ENCODE results near the gene MZT2B. TPM values are rescaled to one million over a fixed set of nuclear protein-coding genes. Genes with fewer than 3 reads are reported as not detected.
"Not testable (repeated sequence)": the region's sequence is repeated elsewhere in the genome, so short reads cannot be mapped to it uniquely, and the experiment has no call there.

MZT2B gene
- total RNA-seq, 1 experiment from 2014 or later = 408 TPM

GRCh38 chr2:130162486-130162885 lies 19.6 kb upstream of the MZT2B start:
- H3K27me3 ChIP-seq (replicated peaks; ENCODE audit: control insufficient read depth, insufficient read depth, low read length); DNase-seq; BruUV-seq (replicated peaks); CTCF ChIA-PET; intact Hi-C loops (cut with micrococcal nuclease; ENCODE audit: unreplicated experiment); H3K4me3 Mint-ChIP-seq (ENCODE audit: unreplicated experiment); H3K9me3 ChIP-seq; H3K36me3 ChIP-seq (ENCODE audit: control insufficient read depth, insufficient read depth, low read length); H3K4me3 ChIP-seq (ENCODE audit: low read depth, low read length); H3K27me3 Mint-ChIP-seq (ENCODE audit: insufficient read depth, unreplicated experiment); H3K27ac Mint-ChIP-seq (ENCODE audit: unreplicated experiment); H3K4me1 ChIP-seq; POLR2A ChIA-PET; H3K9me3 Mint-ChIP-seq (ENCODE audit: unreplicated experiment); H3K4me1 Mint-ChIP-seq (ENCODE audit: low read depth, unreplicated experiment): not testable (repeated sequence)
- peaks cover 84% of the 10 kb centered on the region for H3K36me3 Mint-ChIP-seq (ENCODE audit: insufficient read depth, unreplicated experiment)

- Mint-ChIP-seq H3K27ac (ENCODE audit: unreplicated experiment) (no peak overlapping the region), H3K9me3 (ENCODE audit: unreplicated experiment) (no peaks in the 10 kb centered on the region), H3K36me3 (ENCODE audit: insufficient read depth, unreplicated experiment) (peaks cover 86% of the 10 kb centered on the region), H3K27me3 (ENCODE audit: insufficient read depth, unreplicated experiment) (no peaks in the 10 kb centered on the region), H3K4me1 (ENCODE audit: low read depth, unreplicated experiment) (no peaks in the 10 kb centered on the region), H3K4me3 (ENCODE audit: unreplicated experiment) (no peak overlapping the region)
- Histone ChIP-seq H3K36me3 (ENCODE audit: control insufficient read depth, insufficient read depth, low read length) (peaks cover 2% of the 10 kb centered on the region), H3K4me3 (ENCODE audit: low read depth, low read length) (no peak overlapping the region), H3K4me1 (no peaks in the 10 kb centered on the region), H3K9me3 (no peaks in the 10 kb centered on the region), H3K27me3 (replicated peaks; ENCODE audit: control insufficient read depth, insufficient read depth, low read length) (no peaks in the 10 kb centered on the region)
- no TSS peak for BruUV-seq (replicated peaks)
- no peak for DNase-seq
- intact Hi-C loops (cut with micrococcal nuclease; ENCODE audit: unreplicated experiment) = no loop called here
- ChIA-PET POLR2A (no interaction called here), CTCF (no interaction called here)
- TF ChIP-seq CTCF (IDR thresholded peaks at IDR 0.05; ENCODE audit: insufficient read depth in 1 of 2, low read depth in 1 of 2, low read length in 1 of 2, severe bottlenecking in 1 of 2, unreplicated experiment in 1 of 2) = no peak
Measured at GRCh38 chr2:130162968-130163367, 19.1 kb upstream of the MZT2B start.

- no peaks in the 10 kb centered on the region for H3K4me1 Mint-ChIP-seq (ENCODE audit: low read depth, unreplicated experiment)
- Histone ChIP-seq H3K4me1 (no peaks in the 10 kb centered on the region), H3K4me3 (ENCODE audit: low read depth, low read length) (no peak overlapping the region), H3K36me3 (ENCODE audit: control insufficient read depth, insufficient read depth, low read length) (peaks cover 2% of the 10 kb centered on the region), H3K27me3 (replicated peaks; ENCODE audit: control insufficient read depth, insufficient read depth, low read length) (no peaks in the 10 kb centered on the region), H3K9me3 (no peaks in the 10 kb centered on the region)
- DNase-seq = no peak
- no peak overlapping the region for H3K4me3 Mint-ChIP-seq (ENCODE audit: unreplicated experiment)
- H3K27ac Mint-ChIP-seq (ENCODE audit: unreplicated experiment) = no peak overlapping the region
- no peak for TF ChIP-seq CTCF (IDR thresholded peaks at IDR 0.05; ENCODE audit: insufficient read depth in 1 of 2, low read depth in 1 of 2, low read length in 1 of 2, severe bottlenecking in 1 of 2, unreplicated experiment in 1 of 2)
- BruUV-seq (replicated peaks) = no TSS peak
- no peaks in the 10 kb centered on the region for H3K27me3 Mint-ChIP-seq (ENCODE audit: insufficient read depth, unreplicated experiment)
- H3K36me3 Mint-ChIP-seq (ENCODE audit: insufficient read depth, unreplicated experiment) = peaks cover 92% of the 10 kb centered on the region
- POLR2A ChIA-PET = no interaction called here
- intact Hi-C loops (cut with micrococcal nuclease; ENCODE audit: unreplicated experiment) = no loop called here
- CTCF ChIA-PET = no interaction called here
- no peaks in the 10 kb centered on the region for H3K9me3 Mint-ChIP-seq (ENCODE audit: unreplicated experiment)
Measured at GRCh38 chr2:130165293-130166016, 16.6 kb upstream of the MZT2B start.

GRCh38 chr2:130166611-130167010 lies 15.5 kb upstream of the MZT2B start:
- BruUV-seq (replicated peaks); H3K4me1 Mint-ChIP-seq (ENCODE audit: low read depth, unreplicated experiment): not testable (repeated sequence)
- peaks cover 92% of the 10 kb centered on the region for H3K36me3 Mint-ChIP-seq (ENCODE audit: insufficient read depth, unreplicated experiment)

GRCh38 chr2:130169163-130169562 lies 12.9 kb upstream of the MZT2B start:
- H3K27ac Mint-ChIP-seq (ENCODE audit: unreplicated experiment); H3K4me1 ChIP-seq; BruUV-seq (replicated peaks); H3K27me3 ChIP-seq (replicated peaks; ENCODE audit: control insufficient read depth, insufficient read depth, low read length); H3K36me3 ChIP-seq (ENCODE audit: control insufficient read depth, insufficient read depth, low read length); intact Hi-C loops (cut with micrococcal nuclease; ENCODE audit: unreplicated experiment); H3K4me3 ChIP-seq (ENCODE audit: low read depth, low read length); H3K27me3 Mint-ChIP-seq (ENCODE audit: insufficient read depth, unreplicated experiment); H3K4me1 Mint-ChIP-seq (ENCODE audit: low read depth, unreplicated experiment); H3K9me3 ChIP-seq; H3K4me3 Mint-ChIP-seq (ENCODE audit: unreplicated experiment); H3K9me3 Mint-ChIP-seq (ENCODE audit: unreplicated experiment); POLR2A ChIA-PET; CTCF ChIA-PET; DNase-seq: not testable (repeated sequence)
- peaks cover 94% of the 10 kb centered on the region for H3K36me3 Mint-ChIP-seq (ENCODE audit: insufficient read depth, unreplicated experiment)

More at GRCh38 chr2:130166611-130167010, 15.5 kb upstream of the MZT2B start:
- H3K9me3 Mint-ChIP-seq (ENCODE audit: unreplicated experiment); H3K4me1 ChIP-seq; H3K9me3 ChIP-seq; POLR2A ChIA-PET; DNase-seq; H3K27me3 ChIP-seq (replicated peaks; ENCODE audit: control insufficient read depth, insufficient read depth, low read length); H3K36me3 ChIP-seq (ENCODE audit: control insufficient read depth, insufficient read depth, low read length); H3K27me3 Mint-ChIP-seq (ENCODE audit: insufficient read depth, unreplicated experiment); H3K4me3 ChIP-seq (ENCODE audit: low read depth, low read length); H3K27ac Mint-ChIP-seq (ENCODE audit: unreplicated experiment); CTCF ChIA-PET; H3K4me3 Mint-ChIP-seq (ENCODE audit: unreplicated experiment); intact Hi-C loops (cut with micrococcal nuclease; ENCODE audit: unreplicated experiment): not testable (repeated sequence)

Data from Caco-2 (cell line).